GM21447 (cell line): ENCODE data around the gene MBNL3.

ENCODE experiments used
- ATAC-seq: cut with Tn5 transposase; IDR thresholded peaks from one replicate; pipeline ENCODE4 v1.9.1; 2021; ENCODE audit not compliant: unreplicated experiment

The MBNL3 gene

GRCh38 chrX:132423323-132423722, 65.5 kb downstream of the MBNL3 start:
- ATAC-seq = no peak

- no peak for ATAC-seq
These were observed 73.8 kb downstream of the MBNL3 start for GRCh38 chrX:132415012-132415411.

- ATAC-seq = no peak
These were observed 74.4 kb downstream of the MBNL3 start for GRCh38 chrX:132414404-132414803.

- ATAC-seq = no peak
These were observed 75.4 kb downstream of the MBNL3 start for GRCh38 chrX:132413459-132413858.

- ATAC-seq = no peak
These were observed 76.6 kb downstream of the MBNL3 start for GRCh38 chrX:132412208-132412607.

- ATAC-seq = no peak
These were observed 77.4 kb downstream of the MBNL3 start for GRCh38 chrX:132411310-132411977.

GRCh38 chrX:132409780-132410556, 78.9 kb downstream of the MBNL3 start:
- ATAC-seq = no peak

- no peak for ATAC-seq
These were observed 81.1 kb downstream of the MBNL3 start for GRCh38 chrX:132407691-132408090.

- ATAC-seq = no peak
These were observed 82.7 kb downstream of the MBNL3 start for GRCh38 chrX:132406106-132406505.

GRCh38 chrX:132404266-132404665, 84.6 kb downstream of the MBNL3 start:
- ATAC-seq = no peak

GRCh38 chrX:132401935-132402334, 86.9 kb downstream of the MBNL3 start:
- ATAC-seq = no peak

- no peak for ATAC-seq
These were observed 88.1 kb downstream of the MBNL3 start for GRCh38 chrX:132400706-132401105.

GRCh38 chrX:132395645-132396044, 93.2 kb downstream of the MBNL3 start:
- ATAC-seq = no peak

- ATAC-seq = no peak
These were observed 93.8 kb downstream of the MBNL3 start for GRCh38 chrX:132395026-132395425.

GRCh38 chrX:132394591-132394990, 94.2 kb downstream of the MBNL3 start:
- ATAC-seq = no peak

GRCh38 chrX:132393992-132394391, 94.8 kb downstream of the MBNL3 start:
- ATAC-seq = no peak

- no peak for ATAC-seq
These were observed 95.4 kb downstream of the MBNL3 start for GRCh38 chrX:132393485-132393884.

GRCh38 chrX:132393085-132393484, 95.8 kb downstream of the MBNL3 start:
- no peak for ATAC-seq

- no peak for ATAC-seq
These were observed 98.0 kb downstream of the MBNL3 start for GRCh38 chrX:132390792-132391191.

- ATAC-seq = no peak
These were observed 99.4 kb downstream of the MBNL3 start for GRCh38 chrX:132389480-132389879.

- no peak for ATAC-seq
These were observed 100.5 kb downstream of the MBNL3 start for GRCh38 chrX:132388371-132388770.

GRCh38 chrX:132384301-132384700, 104.5 kb downstream of the MBNL3 start:
- no peak for ATAC-seq

- no peak for ATAC-seq
These were observed 106.8 kb downstream of the MBNL3 start for GRCh38 chrX:132382068-132382467.
